UCSD-AML1 (cell line): ENCODE results near the gene FCHSD2.
"Not testable (repeated sequence)": the region's sequence is repeated elsewhere in the genome, so short reads cannot be mapped to it uniquely, and the experiment has no call there.

ENCODE experiments used
- DNase-seq: peaks from one replicate; lab custom pipeline; 2025; ENCODE audit not compliant: unreplicated experiment; lab: John Stamatoyannopoulos, UW

FCHSD2 gene

GRCh38 chr11:73152086-73152853 lies 10.2 kb upstream of the FCHSD2 start:
- DNase-seq: no peak

DNA sequence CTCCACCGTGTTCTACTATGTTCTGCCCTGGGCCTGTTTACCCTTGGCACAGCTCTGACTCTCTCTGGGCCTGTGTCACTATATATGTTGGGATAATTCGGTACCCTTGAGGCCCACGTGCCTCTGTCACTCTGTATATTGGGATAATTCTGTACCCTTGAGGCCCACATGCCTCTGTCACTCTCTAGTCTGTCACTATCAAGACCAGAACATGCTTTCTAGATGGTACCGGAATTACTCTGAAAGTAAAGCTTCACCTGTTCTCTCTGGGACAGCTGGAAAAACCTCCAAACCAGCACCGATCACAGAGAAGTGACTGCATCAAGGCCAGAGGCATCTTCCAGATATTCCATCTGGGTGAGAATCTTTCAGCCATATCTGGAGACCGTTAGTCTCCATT lies 9.3 kb upstream of the FCHSD2 start:
- DNase-seq: no peak

- no peak for DNase-seq
Measured at GRCh38 chr11:73149105-73149504, 7.0 kb upstream of the FCHSD2 start.

DNA sequence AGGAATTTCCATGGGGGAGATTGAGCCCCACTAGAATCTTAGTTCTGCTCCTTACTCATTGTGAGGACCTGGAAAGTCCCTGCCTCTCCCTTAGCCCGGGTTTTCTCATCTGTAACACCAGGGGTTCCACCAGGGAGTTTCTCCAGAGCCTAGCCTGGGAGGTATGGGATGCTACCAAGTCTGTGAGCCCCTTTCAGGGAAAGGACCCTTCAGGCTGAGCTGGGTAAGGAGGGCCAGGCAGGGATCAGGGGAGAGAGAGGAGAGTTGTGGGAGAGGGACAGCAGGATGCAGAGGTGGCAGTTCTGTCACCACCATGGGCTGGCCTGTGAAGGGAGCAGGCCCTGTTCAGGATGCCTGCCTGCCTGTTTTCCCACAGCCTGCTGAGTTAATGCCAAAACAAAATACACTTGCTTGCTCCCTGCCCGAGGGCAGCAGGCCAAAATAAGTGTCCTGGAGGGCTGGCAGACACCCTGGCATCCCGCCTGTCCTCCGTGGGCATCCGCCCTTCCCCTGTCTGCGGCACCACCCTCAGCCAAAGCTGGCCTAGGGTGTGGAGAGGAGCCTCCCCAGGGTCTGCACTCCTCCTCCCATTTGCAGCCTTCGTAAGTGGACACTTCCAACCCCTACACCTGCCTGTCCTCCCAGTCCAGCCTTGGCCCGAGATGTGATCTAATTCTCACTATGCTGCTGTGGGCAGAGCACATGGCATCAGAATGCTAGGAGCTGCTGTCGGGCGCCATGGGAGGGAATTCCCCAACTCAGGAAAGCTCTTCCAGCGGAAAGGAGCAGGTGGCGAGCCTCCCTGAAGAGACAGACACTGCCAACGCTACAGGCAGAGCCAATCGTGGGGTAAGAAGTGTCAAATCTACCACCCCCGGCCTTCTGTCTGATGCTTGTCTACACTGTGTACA lies 5.9 kb upstream of the FCHSD2 start:
- DNase-seq: no peak

GRCh38 chr11:73145986-73146575 lies 4.0 kb upstream of the FCHSD2 start:
- DNase-seq: no peak

DNA sequence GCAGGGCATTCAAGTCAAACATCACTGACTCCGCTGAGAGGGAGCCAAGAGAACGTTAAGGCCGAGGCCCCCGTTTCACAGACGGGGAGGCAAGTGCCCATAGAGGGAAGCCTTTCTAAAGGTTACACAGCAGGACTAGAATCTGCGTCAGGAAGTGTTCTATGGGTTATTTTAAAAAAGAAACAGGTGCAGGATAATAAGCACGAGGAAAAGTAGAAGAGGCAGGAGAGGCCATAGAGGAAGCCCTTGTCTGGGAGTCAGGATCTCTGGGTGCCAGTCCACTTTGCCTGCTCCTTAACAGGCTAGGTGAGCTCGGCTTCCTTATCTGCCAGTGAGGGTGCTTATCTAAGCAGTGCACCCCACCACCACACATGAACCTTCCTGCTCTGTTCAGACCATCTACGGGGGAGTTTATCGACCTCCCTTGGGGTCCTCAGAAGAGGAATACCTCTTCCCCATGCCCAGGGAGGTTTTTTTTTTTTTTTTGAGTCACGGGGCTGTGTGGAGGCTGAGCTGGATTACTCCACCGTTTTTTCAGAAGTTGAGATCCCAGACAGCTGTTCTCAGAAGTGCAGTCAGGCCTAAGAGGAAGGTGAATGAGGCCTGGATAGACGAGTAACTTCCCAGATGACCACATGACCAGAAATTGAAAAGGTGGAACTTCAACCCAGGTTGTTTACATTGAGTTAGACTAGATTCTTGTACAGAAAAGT lies 1.2 kb upstream of the FCHSD2 start:
- DNase-seq: peak; percentile 72

GRCh38 chr11:73141309-73142127 lies 600 bp downstream of the FCHSD2 start:
- peak; percentile 88 for DNase-seq

DNA sequence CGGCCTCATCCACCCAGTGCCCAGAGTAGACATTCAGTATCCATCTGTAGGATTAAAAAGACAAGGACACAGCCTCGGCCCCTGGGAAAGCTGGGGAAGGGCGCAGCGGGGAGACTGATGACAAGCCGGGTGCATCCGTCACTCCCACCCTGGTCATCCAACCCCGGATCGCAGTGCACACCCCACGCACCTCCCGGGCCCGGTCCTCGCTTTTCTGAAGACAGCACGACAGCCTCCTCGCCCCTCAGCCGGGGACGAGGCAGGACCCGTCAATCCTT lies 1.1 kb downstream of the FCHSD2 start:
- DNase-seq: no peak

DNA sequence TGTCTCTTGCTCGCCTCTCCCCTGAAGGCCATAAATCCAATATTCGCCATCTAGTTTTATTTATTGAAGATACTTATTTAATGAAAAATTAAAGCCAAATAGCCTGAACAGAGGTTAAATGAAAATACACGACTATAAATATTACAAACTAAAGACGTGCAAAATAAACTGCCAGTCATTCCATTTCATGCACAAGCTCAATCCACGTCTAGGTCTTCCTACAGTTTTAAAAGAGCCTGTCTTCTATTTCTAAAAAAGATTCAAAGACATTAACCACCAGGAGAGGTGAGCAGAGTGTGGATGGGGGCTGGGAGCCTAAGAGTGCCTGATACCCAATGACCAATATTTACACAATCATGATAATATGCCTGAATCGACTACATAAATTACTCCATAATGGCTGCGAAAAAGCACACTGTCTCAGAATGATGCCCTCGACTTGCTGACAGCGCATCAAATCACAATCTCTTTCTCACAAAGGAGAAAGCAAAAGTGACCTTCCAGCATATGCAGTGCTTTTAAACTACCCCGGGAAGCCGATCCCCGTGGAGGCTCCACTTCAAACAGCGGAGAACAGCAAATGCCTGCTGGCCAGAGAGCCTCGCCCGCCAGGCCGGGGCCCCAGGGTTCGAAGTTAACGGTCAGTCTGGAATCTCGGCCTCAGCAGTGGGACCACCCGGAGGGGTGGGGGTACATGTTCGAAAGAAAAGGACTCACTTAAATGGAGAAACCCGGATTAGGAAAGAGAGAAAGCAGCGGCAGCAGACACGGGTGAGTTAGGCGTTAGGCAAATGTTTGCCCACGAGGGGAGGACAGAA lies 1.7 kb downstream of the FCHSD2 start:
- no peak for DNase-seq

- no peak for DNase-seq
Measured at GRCh38 chr11:73139476-73140198, 2.5 kb downstream of the FCHSD2 start.

DNA sequence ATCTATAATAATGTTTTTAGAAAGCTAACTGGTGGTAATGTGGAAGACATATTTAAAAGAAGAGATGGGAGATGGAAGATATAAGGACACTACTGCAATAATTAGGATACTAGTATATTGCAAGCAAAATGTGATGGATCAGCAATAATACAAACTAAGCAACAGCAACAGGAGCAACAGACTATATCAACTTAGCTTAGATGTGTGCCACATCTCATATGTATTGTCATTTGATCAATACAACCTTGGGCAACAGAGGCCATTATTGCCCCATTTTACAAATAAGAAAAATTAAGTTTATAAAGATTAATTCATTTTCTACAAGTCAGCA lies 4.2 kb downstream of the FCHSD2 start:
- DNase-seq: no peak

DNA sequence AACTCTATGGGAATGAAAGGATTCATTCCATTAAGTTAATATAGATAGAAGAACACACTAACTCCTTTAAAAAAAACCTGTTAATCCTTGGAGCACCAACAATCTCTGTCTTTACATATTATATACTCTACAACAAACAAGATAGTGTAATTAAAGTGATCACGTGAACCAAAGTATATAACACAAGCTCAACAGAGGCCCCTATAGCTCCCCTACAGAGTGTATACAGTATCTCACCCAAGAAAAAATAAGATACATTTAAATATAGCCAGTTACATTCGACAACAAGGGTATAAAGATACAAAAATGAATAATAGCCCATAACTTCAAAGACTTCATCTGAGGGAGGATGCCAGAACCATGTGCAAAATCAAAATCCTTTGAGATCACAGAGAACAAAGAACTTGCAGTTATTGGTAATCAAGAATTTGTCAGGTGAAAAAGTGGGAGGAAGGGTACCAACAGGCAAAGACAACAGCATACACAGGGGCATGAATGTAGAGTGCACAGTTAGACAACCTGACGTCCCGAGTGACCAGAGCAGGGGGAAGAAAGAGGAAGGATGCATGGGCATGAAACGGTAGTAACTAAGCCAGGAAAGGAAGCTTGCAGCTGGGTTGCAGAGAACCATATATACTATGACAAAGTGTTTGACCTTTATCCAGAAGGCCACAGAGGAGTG lies 4.7 kb downstream of the FCHSD2 start:
- DNase-seq: no peak

- not testable (repeated sequence) for DNase-seq
Measured at GRCh38 chr11:73136722-73137121, 5.4 kb downstream of the FCHSD2 start.

DNA sequence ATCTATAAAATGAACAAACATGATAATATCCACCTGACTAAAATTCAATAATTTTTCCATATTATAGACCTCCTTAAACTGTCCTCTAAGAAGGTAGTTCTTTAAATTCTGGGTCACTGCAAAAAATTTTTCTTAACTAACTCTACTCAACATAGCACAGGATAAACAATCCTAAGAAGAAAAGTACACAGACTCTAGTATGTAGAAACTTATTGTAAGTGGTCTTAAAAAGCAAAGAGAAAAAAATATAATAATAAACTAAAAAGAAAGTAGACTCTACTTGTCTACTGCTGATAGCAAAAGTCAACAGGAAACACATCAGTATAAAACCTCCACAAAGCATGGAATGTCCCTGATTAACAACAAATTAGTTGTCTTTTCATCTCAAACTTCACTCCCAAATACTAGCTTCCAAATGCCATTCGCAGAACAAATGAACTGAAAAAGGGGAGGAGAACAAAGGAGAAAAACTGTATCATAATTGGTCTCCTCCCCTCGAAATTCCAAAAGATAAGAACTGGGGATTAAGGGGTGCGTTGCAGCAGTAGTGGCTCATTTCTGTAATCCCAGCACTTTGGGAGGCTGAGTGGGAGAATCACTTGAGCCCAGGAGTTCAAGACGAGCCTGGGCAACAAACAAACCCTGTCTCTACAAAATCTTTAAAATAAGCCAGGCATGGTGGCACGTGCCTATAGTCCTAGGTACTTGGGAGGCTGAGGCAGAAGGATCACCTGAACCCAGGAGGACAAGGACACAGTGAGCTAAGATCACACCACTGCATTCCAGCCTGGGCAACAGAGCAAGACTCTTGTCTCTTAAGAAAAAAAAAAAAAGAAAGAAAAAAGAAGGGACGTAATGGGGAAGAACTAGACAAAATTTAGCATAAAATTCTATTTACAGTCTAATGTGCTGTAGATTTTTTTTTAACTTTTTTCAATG lies 6.5 kb downstream of the FCHSD2 start:
- no peak for DNase-seq

DNA sequence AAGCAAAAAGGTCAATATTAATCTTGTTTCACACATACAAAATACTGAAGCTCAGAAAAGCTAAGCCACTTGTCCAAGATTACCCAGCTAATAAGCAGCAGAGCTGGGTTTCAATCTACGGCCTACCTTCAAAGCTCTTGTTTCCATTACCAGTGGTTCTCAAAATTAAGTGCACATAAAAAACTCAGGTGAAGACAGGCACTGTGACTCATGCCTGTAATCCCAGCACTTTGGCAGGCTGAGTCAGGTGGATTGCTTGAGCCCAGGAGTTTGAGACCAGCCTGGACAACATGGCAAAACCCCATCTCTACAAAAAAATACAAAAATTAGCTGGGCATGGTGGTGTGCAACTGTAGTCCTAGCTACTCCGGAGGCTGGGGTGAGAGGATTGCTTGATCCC lies 9.8 kb downstream of the FCHSD2 start:
- not testable (repeated sequence) for DNase-seq

DNA sequence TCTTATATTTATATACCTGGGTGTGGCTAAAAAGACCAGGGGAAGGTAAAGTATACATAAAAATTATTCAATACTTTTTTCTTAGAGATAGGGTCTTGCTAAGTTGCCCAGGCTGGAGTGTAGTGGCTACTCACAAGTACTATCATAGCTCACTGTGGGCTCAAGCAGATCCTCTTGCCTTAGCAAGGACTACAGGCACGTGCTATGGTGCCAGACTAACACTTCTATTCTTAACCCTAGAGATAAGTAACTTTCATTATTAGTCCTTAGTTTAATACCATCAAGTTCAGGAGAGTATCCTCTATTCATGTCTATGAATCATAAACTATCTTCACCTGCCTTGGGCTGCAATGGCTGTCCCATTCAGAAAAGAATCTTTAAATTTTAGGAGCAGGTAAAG lies 11.9 kb downstream of the FCHSD2 start:
- DNase-seq: no peak

GRCh38 chr11:73129198-73129597 lies 12.9 kb downstream of the FCHSD2 start:
- no peak for DNase-seq
